Measurements from ENCODE around the gene ZNF383. TPM values are rescaled to one million over a fixed set of nuclear protein-coding genes. Genes with fewer than 3 reads are reported as not detected.

The ZNF383 gene
- total and polyA plus RNA-seq, 10 of the 15 experiments (the other 5 are each of a cell fraction or from before 2014, with no cell fraction given), result 3.3 to 9.0 (median 5.1) TPM

GRCh38 chr19:37243206-37243632 lies 25.2 kb downstream of the ZNF383 start:
- POLR2A ChIA-PET, result no interaction called here
- Histone ChIP-seq H3K79me2 (ENCODE audit: control insufficient read depth, insufficient read depth, low read length) (no peaks in the 10 kb centered on the region), H3K4me2 (ENCODE audit: control insufficient read depth, insufficient read depth) (no peak overlapping the region), H3K4me3 (no peak overlapping the region), H2AFZ (ENCODE audit: control insufficient read depth, low read depth, low read length) (no peak overlapping the region), H3K27me3 (replicated peaks in 1 of 2; ENCODE audit: control insufficient read depth in 2 of 2, insufficient read depth in 2 of 2, low read length in 1 of 2) (no peaks in the 10 kb centered on the region), H3K4me1 (ENCODE audit: control insufficient read depth, insufficient read depth, low read length) (no peaks in the 10 kb centered on the region), H4K20me1 (ENCODE audit: control insufficient read depth, insufficient read depth) (no peaks in the 10 kb centered on the region; the same call in 1 of the 2 replicates), H3K27ac (ENCODE audit: control insufficient read depth, insufficient read depth) (no peak overlapping the region), H3K36me3 (ENCODE audit: control insufficient read depth in 2 of 2, insufficient read depth in 2 of 2, low read length in 1 of 2) (peaks cover 0 to 25% of the 10 kb centered on the region in 2 experiments; a peak in 3 of 4 replicates), H3K9me3 (replicated peaks; ENCODE audit: control insufficient read depth, insufficient read depth, low read length) (peaks cover 30% of the 10 kb centered on the region), H3K9ac (ENCODE audit: control insufficient read depth, insufficient read depth, low read length) (no peak overlapping the region)
- intact Hi-C loops (cut with micrococcal nuclease; ENCODE audit: unreplicated experiment) (no loop called here), in situ Hi-C loops (cut with MboI) (no loop called here)
- ATAC-seq, result no peak
- FAIRE-seq, result no peak
- RAD21 ChIA-PET (ENCODE audit: unreplicated experiment), result no interaction called here
- CTCF ChIA-PET, result no interaction called here
- no peak for DNase-seq (ENCODE audit: low read depth, low spot score)
- SMC1A ChIA-PET (ENCODE audit: uncharacterized antibody, unreplicated experiment), result no interaction called here
- peak; percentile 75; the same call in 1 of the 2 replicates for TF ChIP-seq CBX5 (IDR thresholded peaks at IDR 0.05; ENCODE audit: low read depth)
- no peak for TF ChIP-seq ESRRA (IDR thresholded peaks at IDR 0.05; ENCODE audit: low read length)
- TF ChIP-seq NR2C1 (IDR thresholded peaks at IDR 0.05), result no peak
- TF ChIP-seq ZNF274 (IDR thresholded peaks at IDR 0.05; ENCODE audit: insufficient read depth, insufficient read length), result peak; percentile 87
- TF ChIP-seq CHD1 (IDR thresholded peaks at IDR 0.05; ENCODE audit: low read depth, low read length), result no peak
- TF ChIP-seq ZNF687 (IDR thresholded peaks at IDR 0.05), result no peak
- BruUV-seq (replicated peaks), result no TSS peak
- WGBS (ENCODE audit: insufficient coverage, insufficient replicate concordance, low lambda C conversion rate, missing lambda C conversion rate), result 98% methylated on average over 4 of the region's 4 CpGs
